ENCODE results near the gene P2RY14. TPM values are rescaled to one million over a fixed set of nuclear protein-coding genes. Genes with fewer than 3 reads are reported as not detected.

The P2RY14 gene
- total RNA-seq, 1 experiment from 2014 or later = not detected

GRCh38 chr3:151283387-151283786 lies 5.0 kb upstream of the P2RY14 start:
- H3K4me3 Mint-ChIP-seq = no peak overlapping the region
- peaks cover 5% of the 10 kb centered on the region for H3K4me1 Mint-ChIP-seq
- CTCF ChIA-PET = no interaction called here
- ATAC-seq = no peak
- H3K36me3 Mint-ChIP-seq = no peaks in the 10 kb centered on the region
- no peak for DNase-seq (ENCODE audit: low spot score)
- POLR2A ChIA-PET = no interaction called here
- H3K9me3 Mint-ChIP-seq = no peaks in the 10 kb centered on the region
- no peaks in the 10 kb centered on the region for H3K27me3 Mint-ChIP-seq (ENCODE audit: low read depth)
- no peak for TF ChIP-seq JAZF1 (CRISPR knock-in tag; IDR thresholded peaks at IDR 0.05)
- no peak for TF ChIP-seq USF2 (CRISPR knock-in tag; IDR thresholded peaks at IDR 0.05)
- TF ChIP-seq ZNF671 (CRISPR knock-in tag; IDR thresholded peaks at IDR 0.05) = no peak
- no peak for TF ChIP-seq ARID4B (CRISPR knock-in tag; IDR thresholded peaks at IDR 0.05; ENCODE audit: borderline replicate concordance)
- no peak for TF ChIP-seq ATF2 (CRISPR knock-in tag; IDR thresholded peaks at IDR 0.05; ENCODE audit: borderline replicate concordance, low read depth)
- no peak for TF ChIP-seq GABPB1 (CRISPR knock-in tag; IDR thresholded peaks at IDR 0.05)
- TF ChIP-seq ZNF423 (CRISPR knock-in tag; IDR thresholded peaks at IDR 0.05) = no peak
- TF ChIP-seq ZBTB21 (CRISPR knock-in tag; IDR thresholded peaks at IDR 0.05; ENCODE audit: borderline replicate concordance) = no peak
- TF ChIP-seq NR3C1 (CRISPR knock-in tag; conservative IDR thresholded peaks at IDR 0.05; ENCODE audit: low read depth) = no peak
- H3K27ac Mint-ChIP-seq = no peak overlapping the region

GRCh38 chr3:151282921-151283320 lies 4.6 kb upstream of the P2RY14 start:
- Mint-ChIP-seq H3K4me1 (peaks cover 5% of the 10 kb centered on the region), H3K27ac (no peak overlapping the region), H3K36me3 (no peaks in the 10 kb centered on the region), H3K9me3 (no peaks in the 10 kb centered on the region), H3K27me3 (ENCODE audit: low read depth) (no peaks in the 10 kb centered on the region), H3K4me3 (no peak overlapping the region)
- ATAC-seq (no peak), DNase-seq (ENCODE audit: low spot score) (no peak)
- TF ChIP-seq ELF4 (CRISPR knock-in tag; IDR thresholded peaks at IDR 0.05; ENCODE audit: low read depth) (no peak), CTCF (IDR thresholded peaks at IDR 0.05) (peak; percentile 67)
- POLR2A ChIA-PET = no interaction called here
- CTCF ChIA-PET = no interaction called here

- POLR2A ChIA-PET = interaction anchor here (0.6 kb wide), 1 partner anchor 96 kb away, joined by 3 read pairs; no protein-coding TSS in a partner anchor
- DNase-seq (ENCODE audit: low spot score) (no peak), ATAC-seq (no peak)
- H3K36me3 Mint-ChIP-seq = no peaks in the 10 kb centered on the region
- no peaks in the 10 kb centered on the region for H3K27me3 Mint-ChIP-seq (ENCODE audit: low read depth)
- H3K9me3 Mint-ChIP-seq = no peaks in the 10 kb centered on the region
- H3K27ac Mint-ChIP-seq = no peak overlapping the region
- no peak overlapping the region for H3K4me3 Mint-ChIP-seq
- CTCF ChIA-PET = interaction anchor here (0.7 kb wide), 1 partner anchor 46 kb away, joined by 4 read pairs; no protein-coding TSS in a partner anchor
- H3K4me1 Mint-ChIP-seq = peaks cover 5% of the 10 kb centered on the region
- no peak for TF ChIP-seq USF1 (CRISPR knock-in tag; IDR thresholded peaks at IDR 0.05)
- no peak for TF ChIP-seq ZNF281 (CRISPR knock-in tag; IDR thresholded peaks at IDR 0.05)
- no peak for TF ChIP-seq MLX (CRISPR knock-in tag; IDR thresholded peaks at IDR 0.05)
- TF ChIP-seq PREB (CRISPR knock-in tag; IDR thresholded peaks at IDR 0.05; ENCODE audit: borderline replicate concordance) = no peak
- TF ChIP-seq KAT7 (CRISPR knock-in tag; IDR thresholded peaks at IDR 0.05; ENCODE audit: borderline replicate concordance) = no peak
- TF ChIP-seq IRF2 (CRISPR knock-in tag; IDR thresholded peaks at IDR 0.05; ENCODE audit: borderline replicate concordance, low read depth) = no peak
Measured at GRCh38 chr3:151281671-151282324, 3.5 kb upstream of the P2RY14 start.
